HG02981 (cell line): Measurements from ENCODE around the gene CALHM3.
"Not testable (repeated sequence)": the region's sequence is repeated elsewhere in the genome, so short reads cannot be mapped to it uniquely, and the experiment has no call there.

Experiments
- ATAC-seq: cut with Tn5 transposase; IDR thresholded peaks from one replicate; pipeline ENCODE4 v1.9.1; 2021; ENCODE audit warnings: mild to moderate bottlenecking, moderate library complexity; ENCODE audit not compliant: unreplicated experiment

CALHM3 gene

GRCh38 chr10:103502849-103503660 is 24.0 kb upstream of the CALHM3 start:
- no peak for ATAC-seq

- no peak for ATAC-seq
Measured at GRCh38 chr10:103501186-103501585, 22.1 kb upstream of the CALHM3 start.

GRCh38 chr10:103500481-103500880 is 21.4 kb upstream of the CALHM3 start:
- no peak for ATAC-seq

DNA sequence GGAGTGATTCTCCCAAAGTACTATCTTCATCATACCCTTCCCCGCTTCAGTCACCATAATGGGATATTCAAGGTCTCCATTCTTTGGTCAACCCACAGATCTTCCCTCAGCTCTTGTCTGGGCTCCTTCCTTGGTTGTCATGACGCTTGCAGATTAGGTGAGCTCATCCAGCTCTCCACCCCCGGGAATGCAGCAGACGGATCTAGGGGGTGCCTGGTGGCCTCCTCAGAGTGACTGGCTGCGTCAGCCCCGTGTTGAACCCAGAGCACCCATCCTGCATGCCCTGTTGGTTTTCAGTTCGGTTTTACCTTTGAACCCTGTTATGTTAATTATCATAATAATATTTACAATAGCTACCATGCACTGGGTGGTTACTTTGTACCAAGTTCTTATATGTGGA is 20.8 kb upstream of the CALHM3 start:
- ATAC-seq, result no peak

DNA sequence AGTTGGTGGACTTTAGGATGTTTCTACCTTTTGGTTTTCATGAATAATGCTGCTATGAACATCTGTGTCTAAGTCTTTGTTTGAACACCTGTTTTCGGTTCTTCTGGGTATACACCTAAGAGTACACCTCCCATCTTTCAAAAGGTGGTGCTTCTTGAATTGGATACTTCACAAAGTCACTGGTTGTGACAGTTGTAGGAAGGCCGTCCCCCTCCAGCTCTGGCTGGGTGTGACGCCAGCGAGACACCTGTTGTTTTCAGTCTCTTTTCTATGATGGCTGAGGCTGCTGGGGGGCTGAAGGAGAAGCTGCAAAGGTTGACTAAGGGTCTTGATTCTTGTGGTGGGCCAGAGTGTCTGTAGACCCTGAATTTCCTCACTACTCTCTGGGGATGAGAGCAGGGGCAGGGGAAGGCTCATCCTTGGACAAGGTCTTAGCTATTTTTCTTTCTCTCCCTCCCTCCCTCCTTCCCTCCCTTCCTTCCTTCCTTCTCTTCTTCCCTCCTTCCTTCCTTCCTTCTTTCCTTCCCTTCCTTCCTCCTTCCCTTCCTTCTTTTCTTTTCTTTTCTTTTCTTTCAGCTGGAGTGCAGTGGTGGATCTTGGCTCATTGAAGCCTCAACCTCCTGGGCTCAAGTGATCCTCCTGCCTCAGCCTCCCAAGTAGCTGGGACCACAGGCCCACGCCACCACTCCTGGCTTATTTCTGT is 20.0 kb upstream of the CALHM3 start:
- no peak for ATAC-seq

DNA sequence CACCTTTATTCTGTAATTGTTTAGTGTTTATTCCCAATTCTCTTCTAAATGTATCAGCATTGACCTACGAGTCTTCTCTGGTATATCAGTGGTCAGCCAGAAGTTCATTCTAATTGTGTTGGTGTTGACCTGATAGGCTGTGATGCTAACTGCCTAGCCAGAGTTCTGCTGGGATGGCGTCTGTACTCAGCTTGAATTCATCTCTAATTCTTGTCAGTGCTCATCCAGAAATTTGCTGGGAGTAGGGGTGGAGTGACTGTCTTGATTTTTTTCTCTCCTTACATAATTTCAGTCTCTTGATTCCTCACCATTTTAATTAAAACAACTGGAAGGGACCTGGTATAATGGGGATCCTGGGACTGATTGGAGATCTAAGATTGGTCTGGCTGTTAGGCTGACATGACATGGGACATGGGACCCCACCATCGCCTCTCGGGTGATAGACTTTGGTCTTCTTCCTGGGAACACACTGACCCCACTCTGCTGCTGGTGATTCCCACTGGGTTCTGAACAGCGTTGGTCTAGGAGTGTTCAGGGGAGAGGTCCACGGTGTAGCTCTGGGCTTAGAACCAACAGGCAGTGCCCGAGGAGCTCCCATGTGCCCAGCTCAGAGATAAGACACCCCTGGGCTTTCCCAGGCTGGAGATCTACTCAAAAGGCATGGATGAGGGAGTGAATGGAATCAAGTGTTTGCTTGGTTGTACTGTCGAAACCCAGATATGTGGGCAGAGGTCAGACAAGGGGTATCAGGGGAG is 18.3 kb upstream of the CALHM3 start:
- ATAC-seq, result no peak

GRCh38 chr10:103495321-103495720 is 16.3 kb upstream of the CALHM3 start:
- ATAC-seq, result no peak

- no peak for ATAC-seq
Measured at GRCh38 chr10:103493916-103494877, 15.2 kb upstream of the CALHM3 start.

DNA sequence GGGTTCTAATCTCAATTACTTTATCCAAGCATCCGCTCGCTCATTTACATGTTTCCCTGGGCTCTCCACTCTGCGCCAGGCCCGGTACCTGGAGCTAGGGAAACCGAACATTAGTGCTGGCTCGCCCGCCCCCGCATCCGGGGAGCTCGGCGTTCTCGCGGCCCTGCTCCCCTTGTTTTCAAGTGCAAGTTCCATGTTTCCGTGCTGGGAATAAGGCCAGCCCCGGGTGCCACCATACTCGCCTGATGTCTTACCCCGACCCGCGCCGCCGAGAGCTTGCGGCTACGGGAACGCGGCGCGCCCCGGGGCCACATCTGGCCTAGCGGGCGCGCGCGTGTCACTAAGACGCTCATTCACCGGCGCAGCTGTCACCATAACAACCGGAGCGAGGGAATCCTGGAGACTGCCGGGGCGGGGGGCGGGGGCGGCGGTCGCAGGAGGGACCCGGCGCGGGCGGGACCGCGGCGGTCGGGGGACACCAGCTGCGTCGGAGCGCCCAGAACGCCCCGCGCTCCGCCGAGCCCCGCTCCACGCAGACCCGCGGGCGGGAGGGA is 14.4 kb upstream of the CALHM3 start, which contains the start of gene NEURL1:
Gene NEURL1 (plus strand): TSS at position 344 of the 554 bp plus-strand sequence. CDS start 683 bp downstream, outside the sequence.
- ATAC-seq, result no peak

GRCh38 chr10:103492655-103493261 is 13.7 kb upstream of the CALHM3 start:
- ATAC-seq, result no peak

- ATAC-seq, result no peak
Measured at GRCh38 chr10:103491729-103492364, 12.8 kb upstream of the CALHM3 start.

- peak; percentile 7 for ATAC-seq
Measured at GRCh38 chr10:103490986-103491314, 11.9 kb upstream of the CALHM3 start.

DNA sequence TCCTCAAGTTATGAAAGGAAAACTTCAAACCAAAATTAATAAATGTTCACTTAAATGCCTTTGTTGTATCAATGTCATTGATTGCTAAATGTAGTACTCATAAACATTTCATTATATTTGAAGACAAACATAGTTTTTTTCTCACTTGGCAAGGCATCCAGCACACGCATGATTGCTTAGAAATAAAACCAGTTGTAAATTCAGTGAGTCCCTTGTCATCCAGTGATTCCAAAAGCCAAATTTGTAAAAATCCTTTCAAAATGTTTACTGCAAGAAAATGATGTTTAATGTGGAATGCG is 8.3 kb upstream of the CALHM3 start:
- no peak for ATAC-seq

DNA sequence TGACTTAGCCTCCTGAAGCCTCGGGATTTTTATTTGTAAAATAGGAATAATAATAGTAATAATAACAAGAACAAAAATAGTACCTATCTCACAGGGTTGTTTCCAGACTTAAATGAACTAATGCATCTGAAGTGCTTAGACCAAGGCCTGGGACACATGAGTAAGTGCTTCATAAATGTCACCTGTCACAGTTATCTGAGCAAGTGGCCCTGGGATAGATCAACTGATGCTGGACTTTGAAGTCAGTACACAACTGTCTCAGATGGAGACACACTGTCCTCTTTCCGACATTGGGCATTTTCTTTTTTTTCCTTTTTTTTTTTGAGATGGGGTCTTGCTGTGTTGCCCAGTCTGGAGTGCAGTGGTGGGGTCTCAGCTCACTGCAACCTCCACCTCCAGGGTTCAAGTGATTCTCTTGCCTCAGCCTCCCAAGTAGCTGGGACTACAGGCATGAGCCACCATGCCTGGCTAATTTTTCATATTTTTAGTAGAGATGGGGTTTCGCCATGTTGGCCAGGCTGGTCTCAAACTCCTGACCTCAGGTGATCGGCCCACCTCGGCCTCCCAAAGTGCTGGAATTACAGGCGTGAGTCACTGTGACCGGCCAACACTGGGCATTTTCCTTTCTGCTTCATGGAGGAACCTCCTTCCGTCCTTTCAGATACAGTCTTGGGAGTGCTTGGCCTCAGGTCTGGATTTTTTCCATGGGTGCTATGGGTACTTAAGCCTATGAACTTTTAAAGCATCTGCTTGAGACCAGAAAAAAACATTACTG is 7.8 kb upstream of the CALHM3 start:
- not testable (repeated sequence) for ATAC-seq

- peak; percentile 71 for ATAC-seq
Measured at GRCh38 chr10:103481974-103482531, 3.0 kb upstream of the CALHM3 start.

GRCh38 chr10:103480521-103480920 is 1.5 kb upstream of the CALHM3 start:
- ATAC-seq, result no peak

- no peak for ATAC-seq
Measured at GRCh38 chr10:103478671-103479070, 369 bp downstream of the CALHM3 start.

GRCh38 chr10:103476046-103476768 is 2.8 kb downstream of the CALHM3 start:
- ATAC-seq, result no peak
